Left lung (tissue), 10 donors: Measurements from ENCODE around the gene SLC7A6OS. TPM values are rescaled to one million over a fixed set of nuclear protein-coding genes. Genes with fewer than 3 reads are reported as not detected.
A peak's percentile ranks its signal among the peaks of the same experiment; 100 is the strongest.

Experiments
- ATAC-seq: fragments of 200-7000 bp; cut with Tn5 transposase; one replicate; pipeline ENCODE4 v1.9.1; 2020; ENCODE audit warnings: moderate library complexity
- DNase-seq, 4 donors: peaks; one replicate each; pipeline ENCODE4 v3.0.0-alpha.2; 2013 to 2020
- H3K27ac ChIP-seq, 2 donors: fragments of 200-600 bp; sonication (generic) in 1 of 2; one replicate each; pipeline versions ENCODE4 v1.5.0 to v1.8.0; 2020 to 2021
- H3K27me3 ChIP-seq, 2 donors: fragments of 200-600 bp; sonication (generic) in 1 of 2; one replicate each; pipeline versions ENCODE4 v1.5.0 to v1.8.0; 2020 to 2021
- H3K36me3 ChIP-seq, 2 donors: fragments of 200-600 bp; sonication (generic) in 1 of 2; one replicate each; pipeline versions ENCODE4 v1.5.0 to v1.8.0; 2020 to 2021
- H3K4me1 ChIP-seq, 2 donors: fragments of 200-600 bp; one replicate each; pipeline ENCODE4 v1.8.0; 2021
- H3K4me3 ChIP-seq, 2 donors: fragments of 200-600 bp; sonication (generic) in 1 of 2; one replicate each; pipeline versions ENCODE4 v1.5.0 to v1.8.0; 2020 to 2021; ENCODE audit warnings: mild to moderate bottlenecking in 1 of 2
- H3K9me3 ChIP-seq, 2 donors: fragments of 200-600 bp; sonication (generic) in 1 of 2; one replicate each; pipeline versions ENCODE4 v1.5.0 to v1.8.0; 2020 to 2021
- CTCF ChIP-seq, 2 donors: fragments of 200-600 bp; sonication (generic) in 1 of 2; IDR thresholded peaks; one replicate each; pipeline versions ENCODE4 v1.5.0 to v1.8.0; 2021; ENCODE audit warnings: antibody characterized with exemption in 2 of 2
- intact Hi-C, 2 donors: fragments of 100-400 bp; cut with DNase I; formaldehyde crosslinking; loops; one replicate each; pipeline versions ENCODE4 v1.11.2 to v1.14.2; 2022
- polyA plus RNA-seq, 6 donors: library from polyadenylated mRNA; unstranded; fragments of 120-200 nt; gene quantifications; one replicate each; pipeline ENCODE4 v1.2.1, GENCODE V29; 2013; ENCODE audit not compliant: insufficient read length in 6 of 6
- total RNA-seq, 2 donors: library from RNA; stranded (reverse); fragmentation: NEBNext Ultra II Directional; extraction: Animal tissue kit (Norgen Biotek cat#: 25700); gene quantifications; one replicate each; pipeline ENCODE4 v1.2.1, GENCODE V29; 2021
- donor health status: DM: no; HTN: yes; CAD: no.
- donor health status: DM: no; HTN: no; CAD: no.

Gene SLC7A6OS
- total and polyA plus RNA-seq, 8 donors, result 11.7 to 24.4 (median 21.9) TPM

GRCh38 chr16:68310437-68310773 is 341 bp downstream of the SLC7A6OS start:
- no peak for TF ChIP-seq CTCF (IDR thresholded peaks at IDR 0.05)
- Histone ChIP-seq H3K4me3 (peak overlapping the region; percentile 61 to 88), H3K36me3 (peaks cover 0 to 37% of the 10 kb centered on the region in 2 donors), H3K9me3 (no peaks in the 10 kb centered on the region), H3K4me1 (peaks cover 10 to 41% of the 10 kb centered on the region in 2 donors), H3K27me3 (no peaks in the 10 kb centered on the region), H3K27ac (peak overlapping the region; percentile 79 to 87)
- ATAC-seq (peak; percentile 58), DNase-seq (peak in 2 of 4 donors; percentile 41 to 84)
- intact Hi-C loops, result no loop called here

- intact Hi-C loops, result no loop called here
- peaks cover 0 to 41% of the 10 kb centered on the region in 2 donors for H3K36me3 ChIP-seq
- H3K27me3 ChIP-seq, result no peaks in the 10 kb centered on the region
- DNase-seq (no peak), ATAC-seq (no peak)
- peak overlapping the region; percentile 61 to 88 for H3K4me3 ChIP-seq
- no peaks in the 10 kb centered on the region for H3K9me3 ChIP-seq
- peak overlapping the region; percentile 79 to 87 for H3K27ac ChIP-seq
- TF ChIP-seq CTCF (IDR thresholded peaks at IDR 0.05), result no peak
- H3K4me1 ChIP-seq, result peaks cover 10 to 41% of the 10 kb centered on the region in 2 donors
Observed at GRCh38 chr16:68309799-68310198, 947 bp downstream of the SLC7A6OS start.

- H3K36me3 ChIP-seq, result peaks cover 0 to 73% of the 10 kb centered on the region in 2 donors
- no peak overlapping the region for H3K4me3 ChIP-seq
- H3K27ac ChIP-seq, result no peak overlapping the region
- intact Hi-C loops, result no loop called here
- H3K27me3 ChIP-seq, result no peaks in the 10 kb centered on the region
- peaks cover 10 to 30% of the 10 kb centered on the region in 2 donors for H3K4me1 ChIP-seq
- ATAC-seq (no peak), DNase-seq (no peak)
- H3K9me3 ChIP-seq, result no peaks in the 10 kb centered on the region
- TF ChIP-seq CTCF (IDR thresholded peaks at IDR 0.05), result no peak
Observed at GRCh38 chr16:68306633-68307032, 4.1 kb downstream of the SLC7A6OS start.

- H3K36me3 ChIP-seq, result peaks cover 0 to 99% of the 10 kb centered on the region in 2 donors
Observed at GRCh38 chr16:68300734-68301459, 9.8 kb downstream of the SLC7A6OS start.

More at GRCh38 chr16:68300734-68301459, 9.8 kb downstream of the SLC7A6OS start:
- no peaks in the 10 kb centered on the region for H3K9me3 ChIP-seq
- H3K4me1 ChIP-seq, result no peaks in the 10 kb centered on the region
- no peaks in the 10 kb centered on the region for H3K27me3 ChIP-seq
- DNase-seq, result no peak
- TF ChIP-seq CTCF (IDR thresholded peaks at IDR 0.05), result no peak
- H3K27ac ChIP-seq, result no peak overlapping the region
- no peak for ATAC-seq
- H3K4me3 ChIP-seq, result no peak overlapping the region
- intact Hi-C loops, result no loop called here
